GM18498 (cell line): ENCODE results near the gene PLXNC1.

ENCODE experiments used
- ATAC-seq: cut with Tn5 transposase; IDR thresholded peaks from one replicate; pipeline ENCODE4 v1.9.1; 2021; ENCODE audit warnings: mild to moderate bottlenecking, moderate library complexity; ENCODE audit not compliant: unreplicated experiment

The PLXNC1 gene

DNA sequence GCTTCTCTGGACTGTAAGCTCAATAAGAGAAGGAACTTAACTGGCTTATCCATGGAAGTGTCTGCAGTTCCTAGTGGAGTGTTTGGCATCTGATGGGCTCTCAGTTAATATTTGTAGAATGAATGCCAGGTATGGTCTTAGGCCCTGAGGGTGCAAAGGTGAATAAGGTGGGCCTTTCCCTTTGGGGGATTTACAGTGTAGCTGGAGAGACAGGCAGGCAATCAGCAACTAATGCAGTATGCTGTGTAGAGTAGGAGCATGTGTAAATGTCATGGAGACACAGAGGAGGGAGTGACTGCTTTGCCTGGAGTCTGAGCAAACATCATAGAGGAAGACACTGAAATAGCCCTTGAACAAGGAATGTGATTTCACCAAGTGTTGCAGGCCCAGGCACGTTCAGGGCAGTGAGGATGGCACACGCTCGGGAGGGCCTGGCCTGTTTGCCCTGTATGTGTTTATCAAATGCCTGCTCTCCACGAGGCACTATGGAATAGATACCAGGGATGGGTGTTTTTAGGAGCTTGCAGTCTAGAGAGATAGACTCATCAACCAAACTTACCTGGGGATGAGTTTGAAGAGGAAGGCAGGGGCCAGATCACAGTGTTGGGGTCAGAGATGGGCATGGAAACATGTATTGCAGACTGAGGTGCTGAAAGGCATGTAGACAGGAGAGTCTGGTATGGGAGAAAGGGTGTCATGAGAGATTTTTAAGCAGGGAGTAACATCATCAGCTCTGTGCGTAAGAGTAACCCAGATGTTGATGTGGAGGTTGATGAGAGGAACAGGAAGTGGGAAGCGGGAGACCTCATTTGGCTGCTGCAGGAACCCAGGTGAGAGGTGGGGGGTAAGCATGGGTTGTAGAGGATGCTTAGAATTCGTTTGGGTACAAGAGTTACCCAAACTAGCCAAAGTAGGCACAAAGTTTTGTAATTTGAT lies 54.1 kb downstream of the PLXNC1 start:
- no peak for ATAC-seq

DNA sequence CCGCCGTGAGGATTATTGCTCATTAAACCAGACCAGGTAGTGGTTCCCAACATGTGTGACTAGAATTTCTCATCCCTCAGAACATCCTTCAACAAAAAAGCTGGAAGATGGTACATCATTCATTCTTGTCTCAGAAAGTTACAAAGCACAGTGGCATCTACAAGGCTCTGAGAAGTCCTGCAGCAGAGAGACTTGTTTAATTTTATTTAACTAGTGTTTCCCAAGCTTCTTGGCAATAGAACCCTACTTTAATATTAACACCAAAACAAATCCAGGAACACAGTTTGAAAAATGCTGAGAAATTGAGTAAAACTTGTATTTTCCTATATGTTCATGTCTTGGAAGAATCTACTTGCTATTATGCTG lies 54.8 kb downstream of the PLXNC1 start:
- ATAC-seq, result no peak

DNA sequence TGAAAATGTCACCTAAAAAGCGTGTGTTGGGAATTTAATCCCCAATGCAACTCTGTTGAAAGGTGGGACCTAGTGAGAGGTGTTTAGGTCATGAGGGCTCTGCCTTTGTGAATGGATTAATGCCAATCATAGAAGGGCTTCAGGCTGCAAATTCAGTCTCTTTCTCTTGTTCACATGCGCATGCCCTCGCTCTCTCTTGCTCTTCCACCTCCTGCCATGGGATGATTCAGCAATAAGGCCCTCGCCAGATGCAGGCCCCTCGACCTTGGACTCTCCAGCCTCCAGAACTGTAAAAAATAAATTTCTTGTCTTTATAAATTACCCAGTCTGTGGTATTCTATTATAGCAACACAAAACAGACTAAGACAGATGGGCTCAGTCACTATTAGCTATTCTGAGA lies 55.4 kb downstream of the PLXNC1 start:
- ATAC-seq, result no peak

DNA sequence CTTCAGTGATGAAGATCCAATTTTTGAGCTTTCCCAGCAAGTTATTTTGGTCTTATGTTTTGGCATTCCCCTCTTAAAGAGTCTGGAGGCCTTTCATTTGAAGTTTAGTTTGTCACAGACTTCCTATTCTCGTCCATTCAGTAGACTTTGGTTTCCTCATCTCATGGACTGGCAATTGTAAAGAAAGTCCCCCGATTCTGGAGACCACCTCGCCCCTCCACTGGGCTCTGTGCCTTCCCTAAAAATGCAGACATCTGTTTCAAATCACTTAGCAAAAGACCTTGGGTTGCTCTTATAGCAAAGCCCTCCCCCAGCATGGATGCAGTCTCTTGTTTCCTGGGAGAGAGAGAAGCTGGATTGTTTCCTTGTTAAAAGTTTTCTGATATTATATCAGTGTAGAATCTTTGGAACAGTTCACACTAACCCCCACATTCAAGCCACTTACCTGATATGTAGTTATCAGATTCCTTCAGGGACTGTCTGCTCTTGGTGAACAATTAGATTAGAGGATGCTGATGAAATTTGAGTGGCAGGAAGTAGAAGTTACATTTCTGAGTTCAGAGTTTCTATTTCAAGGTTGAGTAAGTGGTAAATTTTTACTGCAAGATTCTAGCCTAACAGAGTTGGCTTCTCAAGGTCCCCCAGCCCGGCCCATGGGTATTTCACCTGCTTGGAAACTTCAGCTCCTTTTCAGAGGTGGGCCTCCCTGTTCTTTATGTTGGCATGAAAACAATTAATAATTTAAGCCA lies 56.3 kb downstream of the PLXNC1 start:
- peak; percentile 31 for ATAC-seq

DNA sequence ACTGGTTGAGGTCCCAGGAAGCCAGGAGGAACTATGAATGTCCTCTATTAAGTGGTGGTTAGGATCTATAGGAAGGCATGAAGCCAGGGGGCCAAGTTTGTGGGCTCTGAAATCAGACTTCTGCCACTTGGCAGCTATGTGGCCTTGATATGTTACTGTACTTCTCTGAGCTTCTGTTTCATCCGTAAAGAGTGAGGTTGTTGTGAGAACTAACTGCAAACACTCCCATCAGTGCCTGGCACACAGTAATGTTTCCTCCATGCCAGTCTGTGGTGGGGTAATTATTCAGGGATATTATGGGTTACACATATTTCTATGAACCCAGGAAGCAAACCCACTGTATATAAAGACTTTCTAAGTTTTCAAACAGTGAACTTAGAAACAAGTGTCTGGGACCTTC lies 57.4 kb downstream of the PLXNC1 start:
- ATAC-seq, result no peak

DNA sequence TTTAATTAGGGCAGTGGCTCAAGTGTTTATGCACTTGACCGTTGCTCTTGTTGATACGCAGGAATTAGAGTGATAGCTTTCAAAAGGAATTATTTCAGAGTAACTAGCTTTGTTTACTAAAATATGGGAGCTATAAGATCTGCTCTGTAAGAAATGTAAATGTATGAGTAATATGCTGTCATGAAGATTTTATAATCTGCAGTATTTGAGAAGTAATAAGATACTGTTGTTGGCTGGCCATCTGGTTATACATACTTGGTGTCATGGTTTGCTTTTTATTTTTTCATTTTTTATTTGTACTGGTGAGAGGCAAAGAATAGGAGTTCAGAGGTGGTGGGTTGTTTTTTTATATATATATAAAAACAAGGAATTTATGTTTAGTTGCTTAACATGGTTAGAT lies 58.5 kb downstream of the PLXNC1 start:
- ATAC-seq, result no peak

DNA sequence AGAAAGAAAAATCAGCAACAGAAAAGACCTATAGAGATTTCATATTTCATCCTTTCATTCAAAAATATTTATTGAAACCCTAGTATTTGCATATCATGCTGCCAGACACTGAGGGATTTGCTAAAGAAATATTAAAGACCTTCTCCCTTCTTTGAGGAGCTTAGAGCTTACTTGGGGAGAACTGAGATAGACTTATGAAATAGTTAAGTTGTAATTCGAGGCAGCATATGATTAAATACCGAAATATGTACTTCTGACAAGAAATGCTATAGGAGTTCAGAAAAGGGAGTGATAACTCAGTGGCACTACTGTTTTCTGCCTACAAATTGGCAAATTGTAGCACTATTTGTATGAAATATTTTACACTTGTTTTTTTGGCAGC lies 59.1 kb downstream of the PLXNC1 start:
- no peak for ATAC-seq

DNA sequence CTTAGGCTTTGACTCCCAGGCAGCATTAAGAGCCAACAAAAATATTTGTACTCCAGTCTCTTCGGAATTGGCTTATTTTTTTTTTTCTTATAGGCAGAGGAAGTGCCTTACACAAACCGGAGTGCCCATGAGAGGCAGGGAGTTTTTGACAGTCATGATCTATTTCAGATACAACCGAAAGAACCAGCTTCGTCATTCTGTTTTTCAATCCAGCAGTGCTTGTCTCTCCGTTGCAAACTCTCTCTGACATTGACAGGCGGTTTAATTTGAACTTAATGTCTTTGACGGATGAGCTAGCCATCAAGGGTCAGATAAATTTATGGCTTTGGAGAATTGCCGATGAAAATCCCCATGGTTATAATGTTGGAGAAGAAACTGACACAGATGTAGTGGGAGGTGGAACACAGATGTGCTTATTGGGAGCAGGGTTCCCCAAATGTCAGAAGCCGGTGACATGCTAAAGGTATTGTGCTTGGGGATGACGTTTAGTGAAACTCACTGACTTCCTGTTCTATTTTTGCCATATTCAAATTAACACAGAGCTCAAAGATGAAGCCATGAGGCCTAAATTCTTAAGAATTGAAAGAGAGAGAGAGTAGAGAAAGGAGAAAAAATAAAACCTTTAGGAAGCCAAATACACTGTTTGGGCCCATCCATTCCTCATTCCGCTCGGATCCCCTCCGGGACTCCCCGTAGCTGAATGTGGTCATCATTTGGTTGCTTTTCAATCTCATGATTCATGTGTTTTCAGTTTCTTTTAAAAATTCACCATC lies 59.7 kb downstream of the PLXNC1 start:
- ATAC-seq, result peak; percentile 78

DNA sequence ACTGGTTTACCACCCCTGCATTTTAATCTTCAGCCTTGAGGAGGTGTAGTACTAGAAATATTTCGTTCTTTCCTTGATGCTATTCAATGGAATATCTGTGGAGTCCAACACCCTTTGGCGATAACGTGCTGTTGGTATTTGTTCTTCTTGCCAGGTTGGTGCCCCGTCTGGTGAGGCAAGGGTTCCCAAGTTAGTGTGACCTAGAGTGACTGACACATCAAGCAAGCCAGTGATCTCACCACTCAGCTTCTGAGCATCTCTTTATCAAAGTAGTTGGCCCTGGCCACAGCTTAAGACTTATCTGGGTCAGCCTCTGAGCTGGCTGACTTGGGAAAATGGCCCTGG lies 60.2 kb downstream of the PLXNC1 start:
- peak; percentile 42 for ATAC-seq

DNA sequence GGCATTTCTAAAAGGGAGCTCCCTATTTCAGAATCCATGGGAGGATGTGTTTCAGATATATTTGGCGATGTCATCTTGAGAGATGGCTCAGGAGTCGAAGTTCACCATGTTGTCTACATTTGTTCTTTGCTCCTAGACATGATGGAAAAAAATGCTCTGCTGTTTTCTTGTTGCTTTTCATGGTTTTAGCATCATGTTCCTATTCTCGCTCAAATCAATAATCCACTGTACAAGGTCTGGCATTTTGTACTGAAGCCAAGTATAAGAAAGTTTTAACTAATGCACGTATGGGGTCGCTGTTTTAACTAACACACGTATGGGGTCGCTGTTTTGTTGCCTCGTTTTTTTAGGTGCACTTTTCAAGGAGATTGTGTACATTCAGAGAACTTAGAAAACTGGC lies 60.9 kb downstream of the PLXNC1 start:
- no peak for ATAC-seq

DNA sequence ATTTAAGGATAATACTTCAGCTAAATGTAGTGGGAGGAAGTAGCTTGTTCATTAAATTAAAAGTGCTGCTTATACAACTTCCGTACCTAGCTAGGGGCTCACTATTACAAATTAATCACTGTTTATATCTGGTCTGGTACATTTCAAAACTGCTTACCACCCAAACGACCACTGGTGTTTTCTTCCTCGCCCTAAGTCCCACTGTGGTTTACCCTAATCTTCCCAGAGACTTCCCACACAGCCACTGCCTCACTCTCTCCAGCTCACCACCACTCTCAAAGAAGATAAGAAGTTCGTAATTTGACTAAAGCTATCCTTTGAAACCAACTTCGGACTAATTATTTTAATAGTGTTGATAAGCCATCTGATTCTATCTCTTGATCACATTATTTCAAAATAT lies 62.6 kb downstream of the PLXNC1 start:
- no peak for ATAC-seq

DNA sequence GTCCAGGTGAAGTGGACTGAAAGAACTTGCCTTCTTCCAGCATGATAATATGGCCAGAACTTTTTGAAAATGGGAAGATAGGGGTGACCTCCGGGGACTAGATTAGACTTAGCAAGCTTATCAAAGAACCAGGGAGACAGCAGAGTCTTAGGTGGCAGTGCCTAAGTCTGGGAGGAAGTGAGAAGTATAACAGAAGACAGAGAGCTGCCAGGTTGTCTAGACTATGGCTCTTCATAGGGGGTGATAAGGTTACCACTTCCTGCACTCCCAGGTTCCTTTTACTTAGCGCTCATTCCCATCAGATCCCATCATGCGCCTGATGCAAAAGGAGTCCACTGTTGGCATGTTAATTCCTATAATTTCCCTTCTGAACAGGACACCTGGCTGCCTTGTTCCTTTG lies 69.9 kb downstream of the PLXNC1 start:
- no peak for ATAC-seq

DNA sequence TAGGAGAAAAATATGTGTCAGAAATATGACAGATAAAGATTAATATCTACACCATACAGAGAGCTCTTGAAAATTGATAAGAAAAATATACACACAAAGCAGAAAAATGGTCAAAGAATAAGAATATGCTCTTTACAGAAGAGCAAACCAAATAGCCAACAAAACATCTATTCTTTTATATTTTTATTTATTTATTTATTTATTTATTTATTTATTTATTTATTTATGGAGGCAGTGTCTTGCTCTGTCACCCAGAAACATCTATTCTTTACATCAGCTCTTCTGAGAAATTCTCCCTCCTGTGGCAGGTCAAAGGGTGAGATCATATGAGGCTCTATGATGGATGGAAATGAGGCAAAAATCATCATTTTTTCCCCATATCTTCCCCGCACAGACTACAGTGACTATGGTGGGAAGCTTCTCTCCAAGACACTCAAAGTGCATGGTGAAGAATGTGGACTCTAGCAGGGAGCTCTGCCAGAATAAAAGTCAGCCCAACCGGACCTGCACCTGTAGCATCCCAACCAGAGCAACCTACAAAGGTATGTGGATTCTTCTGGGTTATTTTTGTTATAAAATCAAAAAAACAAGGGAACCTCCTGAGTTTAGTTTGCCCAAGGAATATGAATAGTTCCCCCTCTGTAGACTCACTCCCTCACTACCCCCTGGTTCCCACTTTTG lies 71.4 kb downstream of the PLXNC1 start:
- ATAC-seq, result no peak

DNA sequence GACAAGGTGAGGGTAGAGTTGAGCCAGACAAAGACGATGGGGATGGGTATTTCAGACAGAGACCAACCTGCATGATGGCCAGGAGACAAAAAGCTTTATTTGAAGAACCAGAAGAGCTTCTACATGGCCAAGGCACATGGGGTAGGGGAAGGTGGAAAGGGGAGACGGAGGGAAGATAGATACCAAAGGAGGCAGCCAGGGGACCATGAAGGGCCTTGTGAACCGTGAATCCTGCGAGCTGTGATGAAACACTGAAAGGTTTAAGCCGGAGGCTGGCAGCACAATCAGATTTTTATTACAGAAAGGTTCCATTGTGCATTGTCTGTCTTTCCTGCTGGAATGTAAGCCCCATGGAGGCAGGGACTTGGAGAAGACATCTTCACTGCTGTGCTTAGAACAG lies 72.4 kb downstream of the PLXNC1 start:
- no peak for ATAC-seq

DNA sequence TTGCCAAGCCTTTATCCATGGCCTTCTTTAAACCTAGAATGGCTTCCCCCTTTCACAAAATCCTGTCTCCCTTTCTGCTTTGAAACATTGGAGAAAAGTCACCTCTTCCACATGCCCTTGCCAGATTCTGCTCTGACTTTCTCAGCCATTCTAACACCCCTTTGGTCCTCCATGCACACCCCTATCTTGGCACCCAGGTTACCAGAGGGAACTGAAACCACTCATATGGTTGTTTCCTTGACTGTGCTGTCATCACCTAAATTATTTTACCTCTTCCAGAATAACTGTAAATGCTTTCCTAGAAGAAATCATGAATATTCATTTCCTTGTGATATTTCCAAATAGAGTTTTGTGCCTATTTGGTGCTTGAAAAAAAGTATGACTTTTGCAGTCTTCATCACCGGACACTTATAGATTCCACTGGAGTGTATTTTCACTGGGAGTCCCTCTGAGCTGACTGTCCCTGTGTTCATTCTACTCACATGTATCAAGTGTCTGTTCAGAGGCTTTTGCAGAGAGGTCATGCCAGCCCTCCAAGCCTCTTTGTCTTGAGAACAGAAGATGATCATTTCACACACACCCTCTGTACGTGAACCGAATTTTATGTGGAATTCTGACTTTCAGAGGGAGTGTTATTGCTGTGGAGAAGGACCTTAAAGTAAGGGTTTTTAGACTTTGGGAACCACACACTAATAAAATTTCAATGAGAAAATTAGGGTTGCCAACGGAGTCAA lies 74.1 kb downstream of the PLXNC1 start:
- no peak for ATAC-seq

DNA sequence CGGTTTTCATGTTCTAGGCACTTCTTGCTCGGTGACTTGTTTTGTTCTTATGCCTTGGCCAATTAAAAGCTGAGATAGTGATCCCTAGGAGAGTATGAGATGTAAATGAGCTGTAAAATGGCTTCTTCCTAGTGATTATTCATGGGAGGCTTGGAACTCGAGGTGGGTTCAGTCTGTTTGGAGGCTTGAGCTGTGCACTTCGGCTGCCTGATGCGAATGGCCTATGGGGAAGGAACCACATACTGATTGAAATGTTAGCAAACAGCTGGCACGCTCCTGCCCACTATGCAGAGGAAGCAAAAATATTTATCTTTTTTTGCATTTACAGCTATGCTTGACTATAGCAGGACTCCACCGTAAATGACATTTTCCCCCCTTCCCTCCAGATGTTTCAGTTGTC lies 75.5 kb downstream of the PLXNC1 start:
- no peak for ATAC-seq

DNA sequence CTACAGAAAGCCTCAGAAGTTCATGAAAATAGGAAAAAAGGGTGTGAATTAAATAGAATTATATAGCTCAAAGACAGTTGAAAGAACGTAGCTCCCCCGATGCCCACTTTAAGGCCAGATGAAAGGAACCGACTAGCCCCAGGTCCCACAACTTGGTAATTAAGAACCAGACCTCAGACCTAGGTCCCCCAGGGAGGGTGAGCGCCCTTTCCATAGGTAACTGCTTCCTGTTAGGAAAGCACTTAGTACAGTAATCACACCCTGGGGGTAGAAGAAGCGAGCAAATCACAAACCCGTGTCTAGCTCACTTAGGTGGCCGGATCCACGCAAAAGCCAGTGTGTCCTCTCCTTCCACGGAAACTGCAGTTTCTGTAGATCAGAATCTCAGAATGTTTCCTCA lies 77.1 kb downstream of the PLXNC1 start:
- no peak for ATAC-seq

DNA sequence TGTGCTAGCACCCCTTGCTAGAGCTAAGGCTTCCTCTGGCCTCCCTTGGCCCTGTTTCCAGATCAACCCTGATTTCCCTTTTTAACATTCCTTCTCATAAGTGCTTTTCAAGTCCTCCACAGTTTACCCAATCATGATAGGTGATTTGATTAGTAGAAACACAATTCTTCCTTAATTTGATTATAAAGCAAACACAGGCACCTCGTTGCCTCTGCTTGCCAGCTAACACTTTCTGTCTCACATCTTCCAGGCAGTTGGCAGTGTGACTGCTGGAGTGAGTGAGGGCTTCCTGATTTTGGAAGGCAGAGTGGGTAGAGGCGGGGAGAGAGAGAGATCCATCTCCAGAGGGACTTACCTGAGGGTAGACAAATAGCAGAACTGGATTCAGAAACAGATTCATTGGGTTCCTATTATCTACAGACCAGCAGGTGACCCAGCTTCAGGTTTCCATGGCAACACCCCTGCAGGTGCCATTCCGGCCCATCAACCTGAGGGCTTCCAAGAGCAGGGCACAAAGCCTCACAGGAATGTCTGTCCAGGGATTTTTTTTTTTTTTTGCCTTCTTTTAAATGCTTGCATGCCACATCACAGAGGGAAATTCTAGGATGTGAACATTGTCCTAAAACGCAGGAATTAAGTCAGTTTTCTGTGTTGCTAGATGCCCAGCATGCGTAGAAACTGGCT lies 77.7 kb downstream of the PLXNC1 start:
- no peak for ATAC-seq

DNA sequence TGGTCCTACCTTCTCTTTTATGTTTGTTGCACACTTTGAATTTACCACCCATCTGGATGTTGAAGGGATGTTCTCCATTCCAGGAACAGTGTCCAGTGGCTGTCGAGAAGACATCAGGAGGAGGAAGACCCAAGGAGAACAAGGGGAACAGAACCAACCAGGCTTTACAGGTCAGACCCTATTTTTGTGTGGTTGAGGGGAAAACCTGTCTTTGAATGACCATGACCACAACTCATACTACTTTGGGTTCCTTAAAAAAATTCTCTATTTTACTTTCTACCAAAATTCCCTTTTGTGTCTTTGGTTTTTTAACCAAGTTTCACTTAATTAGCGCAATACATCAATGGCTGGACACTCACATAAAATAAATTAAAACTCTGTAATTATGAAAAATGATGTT lies 78.7 kb downstream of the PLXNC1 start:
- no peak for ATAC-seq

DNA sequence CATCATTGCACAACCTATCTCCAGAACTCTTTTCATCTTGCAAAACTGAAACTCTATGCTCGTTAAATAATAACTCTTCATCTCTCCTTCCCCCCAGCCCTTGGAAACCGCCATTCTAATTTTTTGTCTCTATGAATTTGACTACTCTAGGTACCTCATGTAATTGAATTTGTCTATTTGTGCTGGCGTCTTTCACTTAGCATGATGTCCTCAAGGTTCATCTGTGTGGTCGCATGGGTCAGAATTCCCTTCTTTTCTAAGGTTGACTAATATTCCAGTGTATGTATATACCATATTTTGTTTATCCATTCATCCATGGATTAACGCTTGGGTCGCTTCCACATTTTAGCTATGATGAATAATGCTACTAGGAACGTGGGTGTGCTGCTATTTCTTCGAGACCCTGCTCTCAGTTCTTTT lies 80.1 kb downstream of the PLXNC1 start:
- no peak for ATAC-seq
